Renal cortex interstitium (tissue), 11 donors: ENCODE measurements around the gene SLC26A9. TPM values are rescaled to one million over a fixed set of nuclear protein-coding genes. Genes with fewer than 3 reads are reported as not detected.
A peak's percentile ranks its signal among the peaks of the same experiment; 100 is the strongest.
"Not testable (repeated sequence)": the region's sequence is repeated elsewhere in the genome, so short reads cannot be mapped to it uniquely, and the experiment has no call there.

Source experiments
- DNase-seq, 11 donors: peaks; one replicate each; pipeline ENCODE4 v3.0.0-alpha.2; 2013; ENCODE audit warnings: low read depth in 9 of 11, low spot score in 4 of 11; ENCODE audit errors: extremely low read depth in 1 of 11
- polyA plus RNA-seq, 3 donors: library from polyadenylated mRNA; unstranded; fragments of 120-200 nt; gene quantifications; one replicate each; pipeline ENCODE4 v1.2.1, GENCODE V29; 2013; ENCODE audit not compliant: insufficient read length in 3 of 3

Gene SLC26A9
- polyA plus RNA-seq, 3 donors, result 0.23 to 0.48 (median 0.42) TPM

DNA sequence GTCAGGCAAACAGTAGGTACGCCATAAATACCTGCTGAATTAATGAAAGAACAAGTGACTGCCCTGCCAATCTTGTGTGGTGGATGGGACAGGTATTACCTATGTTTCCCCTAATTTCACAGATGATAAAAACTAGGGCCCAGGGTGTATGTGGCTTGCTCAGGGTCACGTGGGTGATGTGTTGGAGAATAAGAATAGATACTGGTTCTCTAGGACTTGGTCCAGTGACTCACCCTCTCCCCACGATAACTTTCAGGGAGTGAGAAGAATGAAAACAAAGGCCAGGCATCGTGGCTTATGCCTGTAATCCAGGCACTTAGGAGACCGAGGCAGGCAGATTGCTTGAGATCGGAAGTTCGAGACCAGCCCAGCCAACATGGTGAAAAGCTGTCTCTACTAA is 26.7 kb downstream of the SLC26A9 start:
- DNase-seq, result no peak

DNA sequence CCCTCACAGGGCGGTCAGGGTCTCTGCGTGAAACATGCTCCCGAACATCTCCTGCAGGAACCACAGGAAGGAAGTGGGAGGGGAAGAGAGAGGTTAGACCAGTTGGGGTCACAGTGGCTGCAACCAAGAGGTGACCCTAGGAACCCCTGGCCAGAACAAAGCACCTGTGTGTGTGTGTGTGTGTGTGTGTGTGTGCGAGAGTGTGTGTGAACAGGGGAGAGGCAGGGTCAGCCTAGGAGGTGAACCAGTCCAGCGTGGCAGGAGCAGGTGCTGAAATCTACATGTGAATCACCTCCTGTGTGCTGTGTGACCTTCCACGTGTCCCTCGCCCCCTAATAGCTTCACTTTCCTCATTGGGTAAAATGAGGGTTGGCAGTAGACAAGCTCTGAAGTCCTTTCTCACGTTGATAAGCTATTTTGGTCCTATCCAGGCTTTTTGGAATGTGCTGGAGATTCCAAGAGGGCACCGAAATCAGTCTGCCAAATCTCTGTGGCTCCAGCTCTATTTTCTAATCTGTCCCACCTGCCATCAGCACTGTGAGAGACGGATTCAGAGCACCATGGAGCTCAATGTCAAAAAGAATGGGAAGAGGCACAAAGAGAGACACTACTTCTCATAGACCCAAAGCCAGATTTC is 27.8 kb downstream of the SLC26A9 start:
- no peak for DNase-seq

DNA sequence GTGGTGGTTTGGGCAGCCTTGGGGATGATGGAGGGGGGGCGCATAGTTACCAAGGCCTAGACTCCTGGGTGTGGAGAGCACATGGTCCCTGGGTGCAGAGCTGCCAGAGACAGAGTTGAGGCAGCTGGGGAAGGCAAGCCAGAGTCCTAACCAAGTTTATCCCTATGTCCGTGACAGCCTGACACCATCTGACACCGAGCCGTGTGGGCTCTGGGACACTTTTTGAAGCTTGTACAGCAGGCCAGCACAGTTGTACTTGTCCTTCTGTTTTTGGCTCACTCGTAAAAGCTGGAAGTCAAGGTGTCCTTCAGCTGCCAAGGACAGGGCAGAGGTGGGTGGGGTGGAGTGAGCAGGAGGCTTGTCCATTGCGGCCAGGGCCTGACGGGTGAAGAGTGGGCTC is 28.5 kb downstream of the SLC26A9 start:
- no peak for DNase-seq

DNA sequence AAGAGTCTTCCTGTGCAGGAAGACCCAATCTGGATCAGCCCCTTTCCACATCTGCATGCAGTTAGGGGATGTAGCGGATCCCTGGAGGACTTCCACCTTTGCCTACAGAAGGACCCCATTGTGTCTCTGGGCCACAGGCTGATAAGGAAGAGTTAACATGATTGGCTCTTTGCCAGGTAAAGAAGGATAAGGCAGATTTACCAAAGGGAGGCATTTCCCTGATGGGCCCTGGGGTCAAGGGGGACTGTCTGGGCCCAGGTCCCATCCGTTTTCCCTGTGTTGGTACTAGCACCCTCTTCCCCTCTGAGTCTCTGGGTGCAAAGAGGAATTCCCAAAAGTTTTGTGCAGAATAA is 29.1 kb downstream of the SLC26A9 start:
- DNase-seq, result no peak

DNA sequence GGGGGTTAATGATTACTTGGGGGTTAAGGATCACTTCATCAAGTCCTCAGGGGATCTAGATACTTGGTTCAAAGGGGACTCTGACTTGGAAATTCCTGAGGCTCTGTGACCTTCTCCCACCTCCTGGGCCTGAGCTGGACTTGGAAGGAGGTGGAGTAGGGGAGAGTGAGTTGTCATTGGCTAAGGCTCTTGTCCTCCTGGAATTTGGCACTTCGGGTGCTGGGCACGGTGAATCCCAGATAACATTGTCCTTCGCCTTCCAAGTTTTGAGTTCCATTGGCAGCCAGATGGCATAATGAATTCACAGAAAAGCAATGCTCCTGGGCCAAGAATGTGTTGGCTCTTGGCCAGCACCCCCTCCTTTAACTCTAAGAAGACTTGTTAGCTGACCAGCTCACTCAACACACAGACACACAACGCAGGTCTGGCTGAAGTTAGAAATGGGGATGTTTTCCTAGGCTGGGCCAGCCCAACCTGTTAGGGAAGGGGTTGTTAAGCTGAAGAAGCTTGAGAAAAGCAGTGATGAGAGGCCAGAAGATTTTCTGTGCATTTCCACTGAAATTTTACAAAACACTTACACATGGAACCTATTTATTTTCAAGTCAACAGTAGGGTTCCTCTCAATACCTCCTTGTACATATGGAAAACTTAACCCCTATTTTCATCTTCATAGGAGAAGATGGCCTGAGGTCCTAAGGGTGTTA is 29.7 kb downstream of the SLC26A9 start:
- DNase-seq, result peak in 5 of 11 donors; percentile 15 to 63 (median 20)

DNA sequence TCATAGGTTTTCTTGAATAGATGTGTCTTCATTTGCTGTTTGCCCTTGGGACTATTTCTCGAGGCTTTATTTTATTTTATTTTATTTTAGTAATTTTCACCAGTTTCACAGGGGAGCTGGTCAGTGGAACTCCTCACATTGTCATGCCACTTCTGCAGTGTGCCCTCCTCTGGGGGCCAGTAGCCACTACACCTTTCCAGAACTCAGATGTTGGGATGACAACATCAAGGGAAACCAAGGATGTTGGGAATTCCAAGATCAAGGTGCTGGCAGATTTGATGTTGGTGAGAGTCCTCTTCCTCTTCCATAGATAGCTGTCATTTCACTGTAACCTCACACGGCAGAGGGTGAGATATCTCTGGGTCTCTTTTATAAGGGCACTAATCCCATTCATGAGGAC is 35.5 kb downstream of the SLC26A9 start:
- peak in 1 of 11 donors; percentile 2 for DNase-seq

DNA sequence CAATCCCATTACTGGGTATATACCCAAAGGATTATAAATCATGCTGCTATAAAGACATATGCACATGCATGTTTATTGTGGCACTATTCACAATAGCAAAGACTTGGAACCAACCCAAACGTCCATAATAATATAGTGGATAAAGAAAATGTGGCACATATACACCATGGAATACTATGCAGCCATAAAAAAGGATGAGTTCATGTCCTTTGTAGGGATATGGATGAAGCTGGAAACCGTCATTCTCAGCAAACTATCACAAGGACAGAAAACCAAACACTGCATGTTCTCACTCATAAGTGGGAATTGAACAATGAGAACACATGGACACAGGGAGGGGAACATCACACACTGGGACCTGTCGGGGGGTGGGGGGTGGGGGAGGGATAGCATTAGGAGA is 38.2 kb downstream of the SLC26A9 start:
- not testable (repeated sequence) for DNase-seq

DNA sequence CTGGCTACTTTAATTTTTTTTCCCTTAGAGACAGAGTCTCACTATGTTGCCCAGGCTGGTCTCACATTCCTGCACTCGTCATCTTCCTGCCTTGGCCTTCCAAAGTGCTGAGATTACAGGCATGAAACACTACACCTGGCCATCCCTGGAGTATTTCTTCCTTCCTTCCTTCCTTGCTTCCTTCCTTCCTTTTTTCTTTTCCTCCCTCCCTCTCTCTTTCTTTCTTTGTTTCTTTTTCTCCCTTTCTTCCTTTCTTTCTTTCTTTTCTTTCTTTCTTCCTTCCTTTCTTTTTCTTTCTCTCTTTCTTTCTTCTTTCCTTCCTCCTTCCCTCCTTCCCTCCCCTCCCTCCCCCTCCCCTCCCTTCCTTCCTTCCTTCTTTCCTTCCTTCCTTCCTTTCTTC is 46.9 kb downstream of the SLC26A9 start:
- no peak for DNase-seq

DNA sequence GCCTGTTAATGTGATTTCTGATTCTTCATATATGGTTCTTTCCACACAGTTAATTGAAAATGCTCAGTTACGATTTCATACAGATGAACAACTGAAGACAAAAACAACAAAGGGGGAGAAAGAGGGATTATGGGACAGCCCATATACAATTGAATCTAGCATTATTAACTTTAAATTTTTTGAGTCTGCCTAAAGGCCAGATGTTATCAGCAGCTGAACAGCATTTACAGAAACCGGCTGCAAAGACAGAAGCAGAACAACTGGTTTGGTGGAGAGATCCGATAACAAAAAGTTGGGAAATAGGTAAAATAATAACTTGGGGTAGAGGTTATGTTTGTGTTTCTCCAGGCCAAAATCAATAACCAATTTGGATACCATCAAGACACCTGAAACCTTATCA is 49.1 kb downstream of the SLC26A9 start:
- DNase-seq, result not testable (repeated sequence)

DNA sequence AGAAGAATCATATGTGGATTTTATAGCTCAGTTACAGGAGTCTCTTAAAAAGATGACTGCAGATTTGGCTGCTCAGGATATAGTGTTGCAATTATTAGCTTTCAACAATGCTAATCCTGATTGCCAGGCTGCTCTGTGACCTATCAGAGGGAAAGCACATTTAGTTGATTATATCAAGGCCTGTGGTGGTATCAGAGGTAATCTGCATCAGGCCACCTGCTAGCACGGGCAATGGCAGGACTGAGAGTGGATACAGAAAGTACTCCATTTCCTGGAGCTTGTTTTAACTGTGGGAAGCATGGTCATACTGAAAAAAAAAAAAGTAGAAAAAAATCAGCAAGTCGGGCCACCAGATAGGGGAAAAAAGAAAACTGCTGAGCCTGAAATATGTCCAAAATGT is 51.1 kb downstream of the SLC26A9 start:
- DNase-seq, result not testable (repeated sequence)

DNA sequence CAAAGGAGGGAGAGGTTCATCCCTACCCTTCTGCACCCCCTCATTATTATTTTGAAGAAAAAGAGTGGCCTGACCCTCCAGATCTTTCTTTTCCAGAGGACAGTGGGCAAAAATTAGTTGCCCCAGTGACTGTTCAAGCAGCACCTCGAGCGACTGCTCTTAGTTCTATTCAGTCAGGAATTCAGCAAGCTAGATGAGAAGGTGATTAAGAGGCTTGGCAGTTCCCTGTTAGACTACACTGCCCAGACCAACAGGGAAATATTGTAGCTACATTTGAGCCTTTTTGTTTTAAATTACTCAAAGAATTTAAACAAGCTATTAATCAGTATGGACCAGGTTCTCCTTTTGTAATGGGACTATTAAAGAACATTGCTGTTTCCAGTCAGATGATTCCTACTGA is 51.8 kb downstream of the SLC26A9 start:
- DNase-seq, result not testable (repeated sequence)

DNA sequence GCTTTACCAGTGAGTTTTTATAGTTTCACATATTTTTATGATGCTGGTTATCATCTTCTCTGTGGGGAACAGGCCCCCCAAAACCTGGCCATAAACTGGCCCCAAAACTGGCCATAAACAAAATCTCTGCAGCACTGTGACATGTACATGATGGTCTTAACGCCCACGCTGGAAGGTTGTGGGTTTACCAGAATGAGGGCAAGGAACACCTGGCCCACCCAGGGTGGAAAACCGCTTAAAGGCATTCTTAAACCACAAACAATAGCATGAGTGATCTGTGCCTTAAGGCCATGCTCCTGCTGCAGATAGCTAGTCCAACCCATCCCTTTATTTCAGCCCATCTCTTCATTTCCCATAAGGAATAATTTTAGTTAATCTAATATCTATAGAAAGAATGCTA is 52.6 kb downstream of the SLC26A9 start:
- not testable (repeated sequence) for DNase-seq

DNA sequence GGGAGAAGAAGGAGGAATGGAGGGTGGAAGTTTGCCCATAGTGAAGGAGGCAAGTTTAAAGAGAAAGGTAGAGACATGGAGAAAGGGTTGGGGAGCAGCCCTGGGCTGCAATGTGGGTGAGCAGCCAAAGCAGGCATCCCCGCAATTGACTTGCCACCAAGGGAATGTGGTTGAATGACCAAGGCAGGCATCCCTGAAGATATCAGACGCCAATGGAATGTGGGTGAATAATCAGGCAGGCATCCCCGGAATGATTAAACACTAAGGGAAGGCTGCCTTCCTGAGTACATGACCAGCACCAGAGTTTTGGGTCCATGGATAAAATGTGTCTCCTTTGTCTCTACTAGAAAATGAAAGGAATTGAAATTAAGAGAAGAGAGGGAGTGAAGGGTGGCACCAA is 53.5 kb downstream of the SLC26A9 start:
- DNase-seq, result not testable (repeated sequence)

DNA sequence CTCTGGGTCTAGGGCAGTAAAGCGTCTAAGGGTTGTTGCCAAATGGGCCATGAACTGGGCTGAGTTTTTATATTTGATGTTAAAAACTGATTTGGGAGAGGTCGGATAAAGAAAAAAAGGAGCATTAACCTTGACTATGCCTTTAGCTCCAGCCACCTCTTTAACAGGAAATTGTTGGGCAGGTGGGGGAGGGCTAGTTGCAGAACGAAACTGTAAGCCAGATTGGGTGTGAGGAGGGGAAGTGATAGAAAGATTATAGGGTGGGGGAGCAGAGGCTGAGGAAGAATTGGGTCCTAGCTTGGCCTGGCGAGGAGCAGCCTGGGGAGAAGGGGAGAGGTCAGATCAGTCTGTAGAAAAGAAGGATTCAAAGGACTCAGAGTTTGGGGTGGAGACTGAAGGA is 54.2 kb downstream of the SLC26A9 start:
- not testable (repeated sequence) for DNase-seq

DNA sequence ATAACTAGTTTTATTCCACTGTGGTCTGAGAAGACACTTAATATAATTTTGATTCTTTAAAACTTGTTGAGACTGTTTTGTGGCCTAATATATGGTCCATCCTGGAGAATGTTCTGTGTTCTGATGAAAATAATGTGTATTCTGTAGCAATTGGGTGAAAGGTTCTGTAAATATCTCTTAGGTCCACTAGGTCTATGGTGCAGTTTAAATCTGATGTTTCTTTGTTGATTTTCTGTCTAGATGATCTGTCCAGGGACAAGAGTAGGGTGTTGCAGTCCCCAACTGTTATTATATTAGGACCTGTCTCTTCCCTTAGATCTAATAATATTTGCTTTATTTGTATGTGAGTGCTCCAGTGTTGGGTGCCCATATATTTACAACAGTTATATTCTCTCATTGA is 59.5 kb downstream of the SLC26A9 start:
- DNase-seq, result no peak

DNA sequence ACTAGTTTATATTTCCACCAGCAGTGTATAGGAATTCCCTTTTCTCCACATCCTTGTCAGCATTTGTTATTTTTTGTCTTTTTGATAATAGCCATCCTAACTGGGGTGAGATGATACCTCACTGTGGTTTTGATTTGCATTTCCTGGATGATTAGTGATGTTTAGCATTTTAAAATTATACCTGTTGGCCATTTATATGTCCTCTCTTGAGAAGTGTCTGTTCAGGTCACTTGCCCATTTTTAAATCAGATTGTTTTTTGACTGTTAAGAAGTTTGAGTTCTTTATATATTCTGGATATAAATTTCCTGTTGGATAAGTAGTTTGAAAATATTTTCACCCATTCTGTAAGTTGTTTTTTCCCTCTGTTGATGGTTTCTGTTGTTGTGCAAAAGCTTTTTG is 62.3 kb downstream of the SLC26A9 start:
- DNase-seq, result no peak

DNA sequence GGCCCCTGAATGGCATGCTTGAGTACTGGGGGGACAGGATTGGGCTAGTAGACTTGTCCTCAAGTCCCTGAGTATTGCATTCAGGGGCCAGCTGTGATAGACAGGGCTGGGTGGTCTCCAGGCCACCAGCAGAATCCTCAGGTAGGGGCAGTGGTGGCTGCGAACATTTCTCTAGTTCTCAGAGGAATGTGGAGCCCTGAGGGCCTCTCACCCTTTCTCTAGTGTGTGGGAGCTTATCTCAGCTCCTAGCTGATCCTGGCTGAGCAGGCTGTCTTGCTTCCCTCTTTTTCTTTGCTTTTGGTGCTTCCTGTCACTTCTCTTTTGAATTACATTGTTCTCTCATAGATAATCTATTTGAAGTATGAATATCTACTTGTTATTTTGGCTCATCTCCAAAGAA is 63.3 kb downstream of the SLC26A9 start:
- DNase-seq, result no peak

DNA sequence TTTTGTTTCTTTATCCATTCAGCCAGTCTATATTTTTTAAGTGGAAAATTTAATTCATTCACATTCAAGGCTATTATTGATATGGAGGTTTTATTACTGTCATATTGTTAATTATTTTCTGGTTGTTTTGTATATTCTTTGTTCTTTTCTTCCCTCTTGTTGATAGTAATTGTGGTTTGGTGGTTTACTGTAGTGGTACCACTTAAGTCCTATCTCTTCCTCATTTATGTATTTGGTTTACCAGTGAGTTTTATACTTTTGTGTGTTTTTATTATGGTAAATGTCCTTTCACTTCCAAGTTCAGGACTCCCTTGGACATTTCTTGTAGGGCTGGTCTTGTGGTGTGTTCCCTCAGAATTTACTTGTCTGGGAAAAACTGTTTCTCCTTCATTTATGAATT is 65.2 kb downstream of the SLC26A9 start:
- no peak for DNase-seq

DNA sequence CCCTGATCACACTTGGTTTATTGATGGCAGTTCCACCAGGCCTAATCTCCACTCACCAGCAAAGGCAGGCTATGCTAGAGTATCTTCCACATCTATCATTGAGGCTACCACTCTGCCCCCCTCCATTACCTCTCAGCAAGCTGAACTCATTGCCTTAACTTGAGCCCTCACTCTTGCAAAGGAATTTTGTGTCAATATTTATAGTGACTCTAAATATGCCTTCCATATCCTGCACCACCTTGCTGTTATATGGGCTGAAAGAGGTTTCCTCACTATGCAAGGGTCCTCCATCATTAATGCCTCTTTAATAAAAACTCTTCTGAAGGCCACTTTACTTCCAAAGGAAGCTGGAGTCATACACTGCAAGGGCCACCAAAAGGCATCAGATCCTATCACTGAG is 70.1 kb downstream of the SLC26A9 start:
- not testable (repeated sequence) for DNase-seq

DNA sequence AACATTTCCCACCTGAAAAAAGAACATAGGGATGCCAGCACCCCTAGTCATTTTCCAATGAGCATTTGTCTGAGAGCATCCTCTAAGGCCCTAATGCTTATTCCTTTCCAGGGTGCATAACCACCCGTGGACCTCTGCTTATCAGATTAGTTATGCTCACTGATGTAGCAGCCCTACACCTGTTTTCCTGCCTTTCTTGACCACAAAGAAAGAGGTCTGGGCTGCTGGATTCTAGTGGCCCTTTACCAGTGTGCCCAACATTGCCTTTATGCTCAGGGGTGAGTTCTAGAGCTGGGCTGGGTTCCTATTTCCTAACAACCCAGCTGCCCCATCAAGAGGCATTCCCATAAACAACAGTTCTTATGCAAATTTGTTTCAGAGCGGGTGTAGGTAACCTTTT is 73.0 kb downstream of the SLC26A9 start:
- no peak for DNase-seq
